ENCODE results near the gene TECTA. TPM values are rescaled to one million over a fixed set of nuclear protein-coding genes. Genes with fewer than 3 reads are reported as not detected.

TECTA gene
- total RNA-seq, 1 experiment from 2014 or later = 0.37 TPM

DNA sequence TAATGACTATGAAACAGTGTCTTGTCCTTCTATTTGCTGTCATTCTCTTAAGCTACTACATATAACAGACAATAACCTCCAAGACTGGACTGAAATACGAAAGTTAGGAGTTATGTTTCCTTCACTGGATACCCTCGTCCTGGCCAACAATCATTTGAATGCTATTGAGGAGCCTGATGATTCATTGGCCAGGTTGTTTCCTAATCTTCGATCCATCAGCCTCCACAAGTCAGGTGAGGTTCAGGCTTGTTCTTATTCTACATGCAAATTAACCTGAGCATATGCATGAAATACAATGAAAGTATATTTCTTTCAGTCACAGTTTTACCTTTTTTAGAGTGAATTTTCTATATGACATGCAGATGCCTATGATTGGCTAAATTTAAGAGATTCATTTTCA lies 46.0 kb upstream of the TECTA start:
- ChIA-PET POLR2A (no interaction called here), CTCF (no interaction called here)
- H3K36me3 Mint-ChIP-seq = peaks cover 22% of the 10 kb centered on the region
- H3K4me3 Mint-ChIP-seq = no peak overlapping the region
- H3K4me1 Mint-ChIP-seq = no peaks in the 10 kb centered on the region
- no peak for ATAC-seq
- DNase-seq (ENCODE audit: low spot score) = no peak
- no peaks in the 10 kb centered on the region for H3K27me3 Mint-ChIP-seq (ENCODE audit: low read depth)
- H3K27ac Mint-ChIP-seq = no peak overlapping the region
- H3K9me3 Mint-ChIP-seq = no peaks in the 10 kb centered on the region
- TF ChIP-seq ZNF425 (CRISPR knock-in tag; conservative IDR thresholded peaks at IDR 0.05) = no peak
- TF ChIP-seq ZMAT4 (CRISPR knock-in tag; IDR thresholded peaks at IDR 0.05) = no peak
- TF ChIP-seq SMAD3 (CRISPR knock-in tag; IDR thresholded peaks at IDR 0.05; ENCODE audit: borderline replicate concordance) = no peak
- TF ChIP-seq, protein P1, sequence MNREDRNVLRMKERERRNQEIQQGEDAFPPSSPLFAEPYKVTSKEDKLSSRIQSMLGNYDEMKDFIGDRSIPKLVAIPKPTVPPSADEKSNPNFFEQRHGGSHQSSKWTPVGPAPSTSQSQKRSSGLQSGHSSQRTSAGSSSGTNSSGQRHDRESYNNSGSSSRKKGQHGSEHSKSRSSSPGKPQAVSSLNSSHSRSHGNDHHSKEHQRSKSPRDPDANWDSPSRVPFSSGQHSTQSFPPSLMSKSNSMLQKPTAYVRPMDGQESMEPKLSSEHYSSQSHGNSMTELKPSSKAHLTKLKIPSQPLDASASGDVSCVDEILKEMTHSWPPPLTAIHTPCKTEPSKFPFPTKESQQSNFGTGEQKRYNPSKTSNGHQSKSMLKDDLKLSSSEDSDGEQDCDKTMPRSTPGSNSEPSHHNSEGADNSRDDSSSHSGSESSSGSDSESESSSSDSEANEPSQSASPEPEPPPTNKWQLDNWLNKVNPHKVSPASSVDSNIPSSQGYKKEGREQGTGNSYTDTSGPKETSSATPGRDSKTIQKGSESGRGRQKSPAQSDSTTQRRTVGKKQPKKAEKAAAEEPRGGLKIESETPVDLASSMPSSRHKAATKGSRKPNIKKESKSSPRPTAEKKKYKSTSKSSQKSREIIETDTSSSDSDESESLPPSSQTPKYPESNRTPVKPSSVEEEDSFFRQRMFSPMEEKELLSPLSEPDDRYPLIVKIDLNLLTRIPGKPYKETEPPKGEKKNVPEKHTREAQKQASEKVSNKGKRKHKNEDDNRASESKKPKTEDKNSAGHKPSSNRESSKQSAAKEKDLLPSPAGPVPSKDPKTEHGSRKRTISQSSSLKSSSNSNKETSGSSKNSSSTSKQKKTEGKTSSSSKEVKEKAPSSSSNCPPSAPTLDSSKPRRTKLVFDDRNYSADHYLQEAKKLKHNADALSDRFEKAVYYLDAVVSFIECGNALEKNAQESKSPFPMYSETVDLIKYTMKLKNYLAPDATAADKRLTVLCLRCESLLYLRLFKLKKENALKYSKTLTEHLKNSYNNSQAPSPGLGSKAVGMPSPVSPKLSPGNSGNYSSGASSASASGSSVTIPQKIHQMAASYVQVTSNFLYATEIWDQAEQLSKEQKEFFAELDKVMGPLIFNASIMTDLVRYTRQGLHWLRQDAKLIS (CRISPR knock-in tag; IDR thresholded peaks at IDR 0.05; ENCODE audit: borderline replicate concordance) = no peak
- TF ChIP-seq MYBL2 (CRISPR knock-in tag; IDR thresholded peaks at IDR 0.05) = no peak
- no peak for TF ChIP-seq ETV6 (CRISPR knock-in tag; IDR thresholded peaks at IDR 0.05)
- TF ChIP-seq TEAD4 (CRISPR knock-in tag; IDR thresholded peaks at IDR 0.05) = no peak
- no peak for TF ChIP-seq ZNF263 (CRISPR knock-in tag; IDR thresholded peaks at IDR 0.05; ENCODE audit: low read depth)
- TF ChIP-seq ZNF423 (CRISPR knock-in tag; IDR thresholded peaks at IDR 0.05) = no peak
- no peak for TF ChIP-seq PRRX2 (CRISPR knock-in tag; IDR thresholded peaks at IDR 0.05)
- no peak for TF ChIP-seq TP53 (CRISPR knock-in tag; IDR thresholded peaks at IDR 0.05)
- no peak for TF ChIP-seq ZNF671 (CRISPR knock-in tag; IDR thresholded peaks at IDR 0.05)
- no peak for TF ChIP-seq HMGA2 (CRISPR knock-in tag; IDR thresholded peaks at IDR 0.05)
- TF ChIP-seq ZNF232 (CRISPR knock-in tag; IDR thresholded peaks at IDR 0.05) = no peak

DNA sequence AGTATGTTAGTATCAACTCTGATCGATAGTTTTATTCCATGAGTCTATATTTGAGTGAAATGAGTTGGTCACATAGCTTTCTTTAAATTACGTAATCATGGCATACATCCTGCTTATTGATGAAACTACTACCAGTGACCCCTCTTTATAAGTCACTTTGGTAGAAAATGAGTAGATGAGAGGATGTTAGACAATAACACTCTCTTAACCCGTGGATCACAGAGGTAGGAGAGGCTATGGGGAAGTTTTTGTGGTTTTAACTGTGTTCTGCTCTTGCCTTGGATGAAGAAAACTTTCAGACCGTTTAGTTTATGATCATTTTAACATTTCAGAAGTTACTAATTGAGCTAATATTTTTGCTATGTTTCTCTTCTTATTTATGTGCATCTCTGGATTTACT lies 43.1 kb upstream of the TECTA start:
- Mint-ChIP-seq H3K4me3 (no peak overlapping the region), H3K27me3 (ENCODE audit: low read depth) (no peaks in the 10 kb centered on the region), H3K27ac (no peak overlapping the region), H3K9me3 (no peaks in the 10 kb centered on the region), H3K4me1 (no peaks in the 10 kb centered on the region), H3K36me3 (peaks cover 29% of the 10 kb centered on the region)
- TF ChIP-seq, protein P2, sequence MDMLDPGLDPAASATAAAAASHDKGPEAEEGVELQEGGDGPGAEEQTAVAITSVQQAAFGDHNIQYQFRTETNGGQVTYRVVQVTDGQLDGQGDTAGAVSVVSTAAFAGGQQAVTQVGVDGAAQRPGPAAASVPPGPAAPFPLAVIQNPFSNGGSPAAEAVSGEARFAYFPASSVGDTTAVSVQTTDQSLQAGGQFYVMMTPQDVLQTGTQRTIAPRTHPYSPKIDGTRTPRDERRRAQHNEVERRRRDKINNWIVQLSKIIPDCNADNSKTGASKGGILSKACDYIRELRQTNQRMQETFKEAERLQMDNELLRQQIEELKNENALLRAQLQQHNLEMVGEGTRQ (CRISPR knock-in tag; IDR thresholded peaks at IDR 0.05) = no peak
- TF ChIP-seq E2F5 (CRISPR knock-in tag; IDR thresholded peaks at IDR 0.05) = no peak
- no peak for TF ChIP-seq ETV6 (CRISPR knock-in tag; IDR thresholded peaks at IDR 0.05)
- no peak for TF ChIP-seq ZNF263 (CRISPR knock-in tag; IDR thresholded peaks at IDR 0.05; ENCODE audit: low read depth)
- no peak for TF ChIP-seq ERG (CRISPR knock-in tag; IDR thresholded peaks at IDR 0.05)
- no peak for TF ChIP-seq ZNF219 (CRISPR knock-in tag; IDR thresholded peaks at IDR 0.05; ENCODE audit: borderline replicate concordance)
- ChIA-PET CTCF (interaction anchor here (1.5 kb wide), 1 partner anchor 137 kb away, joined by 3 read pairs; no protein-coding TSS in a partner anchor), POLR2A (no interaction called here)
- ATAC-seq (no peak), DNase-seq (ENCODE audit: low spot score) (no peak)

Data from WTC11 (cell line).